NCI-H345 treated with DMSO at 0.1 percent for 48 hours (cell line): ENCODE measurements around the gene SUGP2.
A peak's percentile ranks its signal among the peaks of the same experiment; 100 is the strongest.

Experiments
- DNase-seq: peaks from one replicate; lab custom pipeline; 2025; ENCODE audit not compliant: unreplicated experiment; lab: John Stamatoyannopoulos, UW

The SUGP2 gene

GRCh38 chr19:19033426-19034203 lies at the start of gene SUGP2, which contains the start of gene ARMC6:
SUGP2 (minus strand) TSS chr19:19033517; CDS start chr19:19031071, 2,446 bp downstream.
ARMC6 (plus strand) TSS chr19:19033603; CDS start chr19:19034210, 607 bp downstream.
- peak; percentile 58 for DNase-seq

GRCh38 chr19:19081642-19082151 lies 48.4 kb upstream of the SUGP2 start:
- DNase-seq: no peak

- DNase-seq: no peak
Observed at GRCh38 chr19:19079571-19079970, 46.3 kb upstream of the SUGP2 start.

GRCh38 chr19:19078801-19079200 lies 45.5 kb upstream of the SUGP2 start:
- DNase-seq: no peak

GRCh38 chr19:19077103-19077502 lies 43.8 kb upstream of the SUGP2 start:
- peak; percentile 82 for DNase-seq

- no peak for DNase-seq
Observed at GRCh38 chr19:19076476-19076875, 43.2 kb upstream of the SUGP2 start.

- no peak for DNase-seq
Observed at GRCh38 chr19:19075126-19075525, 41.8 kb upstream of the SUGP2 start.

GRCh38 chr19:19074196-19074882 lies 41.0 kb upstream of the SUGP2 start:
- no peak for DNase-seq

- DNase-seq: no peak
Observed at GRCh38 chr19:19071897-19072296, 38.6 kb upstream of the SUGP2 start.

- no peak for DNase-seq
Observed at GRCh38 chr19:19068659-19069654, 35.6 kb upstream of the SUGP2 start.

GRCh38 chr19:19067276-19068072 lies 34.2 kb upstream of the SUGP2 start:
- DNase-seq: no peak

- no peak for DNase-seq
Observed at GRCh38 chr19:19064811-19065745, 31.8 kb upstream of the SUGP2 start.

- DNase-seq: no peak
Observed at GRCh38 chr19:19064098-19064722, 30.9 kb upstream of the SUGP2 start.

GRCh38 chr19:19063183-19064097 lies 30.1 kb upstream of the SUGP2 start, which contains the start of gene SLC25A42:
SLC25A42 (plus strand) TSS chr19:19063994; CDS start chr19:19096125, 32,131 bp downstream.
- DNase-seq: peak; percentile 94

GRCh38 chr19:19062454-19063182 lies 29.3 kb upstream of the SUGP2 start:
- DNase-seq: no peak

- no peak for DNase-seq
Observed at GRCh38 chr19:19061506-19061905, 28.2 kb upstream of the SUGP2 start.
